H1 (cell line): ENCODE measurements around the gene PPP1R14C. TPM values are rescaled to one million over a fixed set of nuclear protein-coding genes. Genes with fewer than 3 reads are reported as not detected.

Source experiments
- CTCF ChIA-PET: fragments of 300-600 bp; sonication (Branson Sonifier 250); formaldehyde crosslinking; loops from one replicate; lab custom pipeline; 2021; ENCODE audit not compliant: partially characterized antibody; lab: Charles Lee
- POLR2A ChIA-PET: fragments of 300-600 bp; sonication (Branson Sonifier 250); formaldehyde crosslinking; loops from one replicate; lab custom pipeline; 2021; ENCODE audit warnings: inconsistent platforms; ENCODE audit not compliant: partially characterized antibody; lab: Charles Lee
- DNase-seq, 2 experiments: peaks; one replicate each; pipeline versions ENCODE4 v3.0.0 to v3.0.0-alpha.2; 2010 to 2022; ENCODE audit warnings: low spot score in 2 of 2, low read depth in 1 of 2, mixed read lengths in 1 of 2
- FAIRE-seq: peaks from 2 replicates; lab custom pipeline; 2011; peaks lifted over from hg19 to GRCh38; lab: Jason Lieb, UNC
- H2AFZ ChIP-seq: 2 replicates; pipeline ENCODE4 v1.8.1; 2012; ENCODE audit warnings: low read length, inconsistent platforms
- H2AK5ac ChIP-seq: 2 replicates; pipeline ENCODE4 v1.6.1; 2013; ENCODE audit warnings: low read depth, low read length
- H2BK120ac ChIP-seq: replicated peaks from 2 replicates; pipeline ENCODE3; 2013; ENCODE audit warnings: low read depth, low read length, inconsistent platforms
- H2BK12ac ChIP-seq: 2 replicates; pipeline ENCODE4 v1.6.1; 2013; ENCODE audit warnings: low read depth, low read length
- H2BK15ac ChIP-seq: 2 replicates; pipeline ENCODE4 v1.6.1; 2013; ENCODE audit warnings: low read length
- H2BK20ac ChIP-seq: 2 replicates; pipeline ENCODE4 v1.6.1; 2013; ENCODE audit warnings: low read length
- H2BK5ac ChIP-seq: 2 replicates; pipeline ENCODE4 v1.6.1; 2013; ENCODE audit warnings: low read depth, low read length
- H3K14ac ChIP-seq: 2 replicates; pipeline ENCODE4 v1.6.1; 2013; ENCODE audit warnings: inconsistent platforms; ENCODE audit not compliant: insufficient read length
- H3K18ac ChIP-seq: 2 replicates; pipeline ENCODE4 v1.6.1; 2013; ENCODE audit warnings: low read length; ENCODE audit errors: extremely low read depth
- H3K23ac ChIP-seq: 2 replicates; pipeline ENCODE4 v1.6.1; 2013; ENCODE audit warnings: inconsistent platforms; ENCODE audit not compliant: insufficient read length
- H3K23me2 ChIP-seq: 2 replicates; pipeline ENCODE4 v1.6.1; 2013; ENCODE audit warnings: low read depth, low read length
- H3K27ac ChIP-seq: 2 replicates; pipeline ENCODE4 v1.6.1; 2011; ENCODE audit warnings: low read depth, low read length, inconsistent platforms
- H3K27me3 ChIP-seq, 4 experiments: replicated peaks in 1 of 4; 1 replicate in 1 of 4; 2 replicates in 3 of 4; pipeline versions ENCODE4 v1.6.1 to v1.8.1; 2011 to 2013; ENCODE audit warnings: low read length in 3 of 4, mild to moderate bottlenecking in 3 of 4, inconsistent platforms in 2 of 4, mixed read lengths in 2 of 4, moderate library complexity in 1 of 4; ENCODE audit not compliant: control insufficient read depth in 3 of 4, insufficient read depth in 3 of 4; ENCODE audit errors: extremely low read depth in 1 of 4
- H3K36me3 ChIP-seq, 4 experiments: 2 replicates each; pipeline versions ENCODE4 v1.6.1 to v1.8.1; 2011 to 2013; ENCODE audit warnings: mild to moderate bottlenecking in 4 of 4, low read length in 3 of 4, moderate library complexity in 2 of 4, control low read depth in 1 of 4, inconsistent platforms in 1 of 4; ENCODE audit not compliant: insufficient read depth in 4 of 4, control insufficient read depth in 2 of 4
- H3K4ac ChIP-seq: replicated peaks from 2 replicates; pipeline ENCODE3; 2013; ENCODE audit warnings: low read length, low read depth, mixed read lengths, inconsistent platforms; ENCODE audit not compliant: insufficient read length
- H3K4me1 ChIP-seq, 4 experiments: replicated peaks in 1 of 4; 1 replicate in 1 of 4; 2 replicates in 3 of 4; pipeline versions ENCODE4 v1.6.1 to v1.8.1; 2011 to 2013; ENCODE audit warnings: low read length in 3 of 4, inconsistent platforms in 2 of 4, mixed read lengths in 1 of 4; ENCODE audit not compliant: insufficient read depth in 4 of 4, control insufficient read depth in 3 of 4
- H3K4me2 ChIP-seq, 2 experiments: 2 replicates each; pipeline versions ENCODE4 v1.6.1 to v1.8.1; 2011 to 2013; ENCODE audit warnings: low read depth in 2 of 2, low read length in 2 of 2, control low read depth in 1 of 2, inconsistent platforms in 1 of 2, mild to moderate bottlenecking in 1 of 2; ENCODE audit not compliant: insufficient read depth in 1 of 2
- H3K4me3 ChIP-seq, 4 experiments: fragments of 200-600, 300-600 bp in 1 of 4; sonication (generic), shearing (Covaris generic), sonication (Bioruptor Twin) in 1 of 4; 2 replicates each; pipeline versions ENCODE4 v1.5.1 to v1.8.1; 2011 to 2016; ENCODE audit warnings: low read length in 4 of 4, low read depth in 3 of 4, control low read depth in 2 of 4, inconsistent platforms in 2 of 4, mild to moderate bottlenecking in 2 of 4, mixed read lengths in 1 of 4, moderate library complexity in 1 of 4; ENCODE audit not compliant: insufficient read depth in 2 of 4; ENCODE audit errors: extremely low read depth in 1 of 4
- H3K56ac ChIP-seq: replicated peaks from 2 replicates; pipeline ENCODE3; 2013; ENCODE audit warnings: low read depth, mild to moderate bottlenecking, mixed read lengths, low read length, inconsistent platforms; ENCODE audit not compliant: insufficient read length
- H3K79me1 ChIP-seq: 2 replicates; pipeline ENCODE4 v1.6.1; 2013; ENCODE audit warnings: low read depth, low read length, control low read depth
- H3K79me2 ChIP-seq, 2 experiments: 2 replicates each; pipeline versions ENCODE4 v1.6.1 to v1.8.1; 2012 to 2013; ENCODE audit warnings: low read length in 2 of 2, mild to moderate bottlenecking in 2 of 2, inconsistent platforms in 1 of 2; ENCODE audit not compliant: insufficient read depth in 2 of 2, control insufficient read depth in 1 of 2
- H3K9ac ChIP-seq, 4 experiments: replicated peaks in 1 of 4; 1 replicate in 1 of 4; 2 replicates in 3 of 4; pipeline versions ENCODE4 v1.6.1 to v1.8.1; 2011 to 2013; ENCODE audit warnings: low read depth in 3 of 4, low read length in 3 of 4, control low read depth in 2 of 4, mild to moderate bottlenecking in 2 of 4, moderate library complexity in 2 of 4, inconsistent platforms in 1 of 4; ENCODE audit errors: extremely low read depth in 1 of 4
- H3K9me3 ChIP-seq, 2 experiments: 2 replicates each; pipeline versions ENCODE4 v1.6.1 to v1.8.1; 2012 to 2013; ENCODE audit warnings: mild to moderate bottlenecking in 2 of 2, moderate library complexity in 2 of 2, control low read depth in 1 of 2, inconsistent platforms in 1 of 2, low read depth in 1 of 2, low read length in 1 of 2, mixed read lengths in 1 of 2; ENCODE audit not compliant: insufficient read depth in 2 of 2
- H4K20me1 ChIP-seq, 2 experiments: replicated peaks in 1 of 2; 2 replicates each; pipeline versions ENCODE3 to v1.8.1; 2011 to 2013; ENCODE audit warnings: inconsistent platforms in 2 of 2, low read length in 2 of 2, mild to moderate bottlenecking in 1 of 2; ENCODE audit not compliant: insufficient read depth in 2 of 2, control insufficient read depth in 1 of 2
- H4K5ac ChIP-seq: 2 replicates; pipeline ENCODE4 v1.6.1; 2013; ENCODE audit warnings: low read length, low read depth, mixed read lengths, inconsistent platforms; ENCODE audit not compliant: insufficient read length
- H4K8ac ChIP-seq: 2 replicates; pipeline ENCODE4 v1.8.0; 2013; ENCODE audit warnings: mild to moderate bottlenecking, moderate library complexity, low read length, inconsistent platforms; ENCODE audit not compliant: insufficient read depth; ENCODE audit errors: extremely low read depth
- H4K91ac ChIP-seq: replicated peaks from 2 replicates; pipeline ENCODE3; 2013; ENCODE audit warnings: low read length, mixed read lengths, inconsistent platforms; ENCODE audit not compliant: insufficient read length
- ATF2 ChIP-seq: IDR thresholded peaks from 2 replicates; pipeline ENCODE4 v1.6.1; 2012; ENCODE audit warnings: low read length, inconsistent platforms
- CREB1 ChIP-seq: IDR thresholded peaks from 2 replicates; pipeline ENCODE4 v1.6.1; 2012; ENCODE audit warnings: inconsistent platforms
- CTBP2 ChIP-seq: IDR thresholded peaks from 2 replicates; pipeline ENCODE4 v1.7.0; 2011; ENCODE audit warnings: borderline replicate concordance, mild to moderate bottlenecking, moderate library complexity, mixed read lengths, low read length; ENCODE audit not compliant: insufficient read depth, insufficient read length
- EGR1 ChIP-seq: IDR thresholded peaks from 2 replicates; pipeline ENCODE4 v1.6.1; 2011; ENCODE audit warnings: low read depth, low read length, borderline replicate concordance
- EP300 ChIP-seq, 2 experiments: IDR thresholded peaks; 1 replicate in 1 of 2; 2 replicates in 1 of 2; pipeline ENCODE4 v1.6.1; 2011 to 2012; ENCODE audit warnings: low read depth in 2 of 2, low read length in 2 of 2, mild to moderate bottlenecking in 2 of 2, borderline replicate concordance in 1 of 2, inconsistent platforms in 1 of 2, moderate library complexity in 1 of 2
- HDAC2 ChIP-seq, 2 experiments: fragments of 300-600 bp in 1 of 2; sonication (generic) in 1 of 2; IDR thresholded peaks; 2 replicates each; pipeline ENCODE4 v1.6.1; 2011 to 2012; ENCODE audit warnings: low read depth in 2 of 2, low read length in 2 of 2, mild to moderate bottlenecking in 2 of 2, moderate library complexity in 2 of 2, borderline replicate concordance in 1 of 2, inconsistent platforms in 1 of 2
- KDM4A ChIP-seq: IDR thresholded peaks from one replicate; pipeline ENCODE4 v1.7.1; 2012; ENCODE audit warnings: low read depth, mild to moderate bottlenecking, moderate library complexity, low read length, inconsistent platforms; ENCODE audit not compliant: severe bottlenecking
- MAFK ChIP-seq: IDR thresholded peaks from 2 replicates; pipeline ENCODE4 v1.6.1; 2012; ENCODE audit warnings: low read depth, mild to moderate bottlenecking, improper control_type of control experiment, low read length
- POLR2A ChIP-seq, 2 experiments: IDR thresholded peaks; 1 replicate in 1 of 2; 2 replicates in 1 of 2; pipeline ENCODE4 v1.6.1; 2011; ENCODE audit warnings: low read depth in 2 of 2, low read length in 2 of 2, mild to moderate bottlenecking in 2 of 2; ENCODE audit errors: control extremely low read depth in 1 of 2
- RFX5 ChIP-seq: IDR thresholded peaks from 2 replicates; pipeline ENCODE4 v1.6.1; 2011; ENCODE audit warnings: low read depth, low read length, improper control_type of control experiment, borderline replicate concordance
- RNF2 ChIP-seq: fragments of 200-900, 300-1000 bp; sonication (generic); IDR thresholded peaks from 2 replicates; pipeline ENCODE4 v1.7.1; 2016; ENCODE audit warnings: borderline replicate concordance, low read depth, mild to moderate bottlenecking, antibody characterized with exemption, low read length; ENCODE audit not compliant: poor library complexity, severe bottlenecking; ENCODE audit errors: missing control alignments
- SP4 ChIP-seq: IDR thresholded peaks from 2 replicates; pipeline ENCODE4 v1.6.1; 2012; ENCODE audit warnings: low read length, inconsistent platforms
- YY1 ChIP-seq: IDR thresholded peaks from 2 replicates; pipeline ENCODE4 v1.6.1; 2011; ENCODE audit warnings: low read depth, mild to moderate bottlenecking, low read length
- WGBS, 2 experiments: shearing (Covaris generic) in 1 of 2; methylation state at CpG; one replicate each; pipeline versions ENCODE4 v1.1.6 to v1.1.7; 2013 to 2015; ENCODE audit warnings: low lambda C conversion rate in 2 of 2, mixed read lengths in 2 of 2, inconsistent platforms in 1 of 2, low coverage in 1 of 2, missing lambda C conversion rate in 1 of 2; ENCODE audit not compliant: insufficient replicate concordance in 2 of 2, insufficient coverage in 1 of 2, insufficient read length in 1 of 2; ENCODE audit errors: extremely low coverage in 1 of 2, missing lambda C conversion rate in 1 of 2; 5-methylcytosine and 5-hydroxymethylcytosine counted together
- polyA plus RNA-seq, 7 experiments: library from polyadenylated mRNA; depleted of rRNA in 3 of 7; stranded (reverse) in 5 of 7; unstranded in 2 of 7; fragments of >200 nt in 5 of 7; fragments of 200-250 nt in 2 of 7; gene quantifications; 1 replicate in 5 of 7; 2 replicates in 1 of 7; 4 replicates in 1 of 7; pipeline versions ENCODE4 v1.2.1 to v1.2.3, GENCODE V29; 2011 to 2013; ENCODE audit warnings: missing spikeins in 2 of 7, mixed read lengths in 2 of 7
- total RNA-seq: library from RNA; stranded (reverse); fragmentation: NEBNext Ultra II Directional; extraction: Animal tissue kit (Norgen Biotek cat#: 25700); gene quantifications from 2 replicates; pipeline ENCODE4 v1.2.1, GENCODE V29; 2021

The PPP1R14C gene
- total and polyA plus RNA-seq, 2 of the 8 experiments (the other 6 are each of a cell fraction or from before 2014, with no cell fraction given) = 0.30 to 0.61 TPM

GRCh38 chr6:150169181-150169580 lies 26.3 kb downstream of the PPP1R14C start:
- Histone ChIP-seq H3K27ac (no peak overlapping the region), H4K5ac (no peak overlapping the region), H2BK12ac (no peak overlapping the region), H2BK20ac (no peak overlapping the region), H2BK15ac (no peak overlapping the region), H3K23me2 (no peaks in the 10 kb centered on the region; the same call in 1 of the 2 replicates), H2AK5ac (no peak overlapping the region), H3K27me3 (no peaks in the 10 kb centered on the region), H4K8ac (no peak overlapping the region), H3K23ac (no peak overlapping the region), H3K9me3 (no peaks in the 10 kb centered on the region), H3K4me2 (no peak overlapping the region), H3K36me3 (no peaks in the 10 kb centered on the region), H3K18ac (no peak overlapping the region), H3K79me1 (no peaks in the 10 kb centered on the region), H3K79me2 (no peaks in the 10 kb centered on the region), H3K9ac (no peak overlapping the region), H3K4me1 (no peaks in the 10 kb centered on the region), H4K20me1 (no peaks in the 10 kb centered on the region), H3K4ac (no peak overlapping the region), H2AFZ (no peak overlapping the region), H3K56ac (no peak overlapping the region), H4K91ac (no peak overlapping the region), H2BK5ac (no peak overlapping the region), H3K4me3 (no peak overlapping the region), H2BK120ac (no peak overlapping the region), H3K14ac (no peak overlapping the region)
- POLR2A ChIA-PET = no interaction called here
- FAIRE-seq = no peak
- DNase-seq = no peak
- WGBS, 2 experiments = 87% methylated on average over 2 of the region's 2 CpGs; no CpG with 5 or more reads in 1 of the 2 experiments
- CTCF ChIA-PET = no interaction called here
- TF ChIP-seq YY1 (no peak), POLR2A (IDR thresholded peaks at IDR 0.05; ENCODE audit: control extremely low read depth in 1 of 2, low read depth in 2 of 2, low read length in 2 of 2) (no peak), EP300 (IDR thresholded peaks at IDR 0.05; ENCODE audit: borderline replicate concordance in 1 of 2, low read depth in 2 of 2, low read length in 2 of 2) (no peak), SP4 (no peak), CTBP2 (no peak), CREB1 (no peak), MAFK (no peak), KDM4A (no peak), RNF2 (no peak), ATF2 (no peak), HDAC2 (IDR thresholded peaks at IDR 0.05; ENCODE audit: borderline replicate concordance in 1 of 2, low read depth in 2 of 2, low read length in 2 of 2) (no peak), RFX5 (no peak), EGR1 (no peak)
